HG02840 (cell line): ENCODE data around the gene RNF13.

ENCODE experiments used
- ATAC-seq: cut with Tn5 transposase; IDR thresholded peaks from one replicate; pipeline ENCODE4 v1.9.1; 2021; ENCODE audit warnings: mild to moderate bottlenecking, moderate library complexity, moderate number of reproducible peaks; ENCODE audit not compliant: unreplicated experiment, low FRiP score

RNF13 gene

GRCh38 chr3:149812606-149813366 lies at the start of gene RNF13:
TSS of gene RNF13 (plus strand) at chr3:149813215. CDS start at chr3:149846027, 32,812 bp downstream.
- ATAC-seq, result peak; percentile 94

- ATAC-seq, result no peak
Measured at GRCh38 chr3:149763565-149764195, 49.3 kb upstream of the RNF13 start.

GRCh38 chr3:149764302-149764701 lies 48.7 kb upstream of the RNF13 start:
- no peak for ATAC-seq

- ATAC-seq, result no peak
Measured at GRCh38 chr3:149765762-149766334, 47.2 kb upstream of the RNF13 start.

GRCh38 chr3:149767720-149768119 lies 45.3 kb upstream of the RNF13 start:
- ATAC-seq, result no peak

- no peak for ATAC-seq
Measured at GRCh38 chr3:149768704-149769103, 44.3 kb upstream of the RNF13 start.

GRCh38 chr3:149770246-149770645 lies 42.8 kb upstream of the RNF13 start:
- ATAC-seq, result no peak

- ATAC-seq, result no peak
Measured at GRCh38 chr3:149771652-149772271, 41.3 kb upstream of the RNF13 start.

GRCh38 chr3:149772861-149773260 lies 40.2 kb upstream of the RNF13 start:
- no peak for ATAC-seq

- no peak for ATAC-seq
Measured at GRCh38 chr3:149776170-149776569, 36.8 kb upstream of the RNF13 start.

GRCh38 chr3:149777414-149778214 lies 35.4 kb upstream of the RNF13 start:
- ATAC-seq, result no peak

- ATAC-seq, result no peak
Measured at GRCh38 chr3:149781211-149781610, 31.8 kb upstream of the RNF13 start.

- ATAC-seq, result no peak
Measured at GRCh38 chr3:149781741-149782140, 31.3 kb upstream of the RNF13 start.

- no peak for ATAC-seq
Measured at GRCh38 chr3:149783576-149783975, 29.4 kb upstream of the RNF13 start.

GRCh38 chr3:149784064-149784704 lies 28.8 kb upstream of the RNF13 start:
- no peak for ATAC-seq

- no peak for ATAC-seq
Measured at GRCh38 chr3:149790268-149790667, 22.7 kb upstream of the RNF13 start.

- no peak for ATAC-seq
Measured at GRCh38 chr3:149790698-149791097, 22.3 kb upstream of the RNF13 start.

GRCh38 chr3:149792452-149793270 lies 20.4 kb upstream of the RNF13 start, which contains the start of gene ANKUB1:
TSS of gene ANKUB1 (minus strand) at chr3:149792554. CDS start at chr3:149792366, 188 bp downstream.
- ATAC-seq, result no peak

GRCh38 chr3:149796026-149796425 lies 17.0 kb upstream of the RNF13 start:
- ATAC-seq, result no peak
